Activated T-cell treated with anti-CD3 and anti-CD28 coated beads, Interleukin-2, amount 50 U/mL, for 4 hours (primary cell): ENCODE results near the gene TBK1. TPM values are rescaled to one million over a fixed set of nuclear protein-coding genes. Genes with fewer than 3 reads are reported as not detected.
"Not testable (repeated sequence)": the region's sequence is repeated elsewhere in the genome, so short reads cannot be mapped to it uniquely, and the experiment has no call there.

Experiments
- ATAC-seq, 2 donors: fragments of 200-7000 bp; cut with Tn5 transposase; one replicate each; pipeline ENCODE4 v1.10.0; 2021
- DNase-seq: peaks from one replicate; pipeline ENCODE4 v3.0.0-alpha.2; 2020
- H3K27me3 Mint-ChIP-seq: one replicate; pipeline ENCODE4 v1.8.0; 2021; ENCODE audit warnings: low read depth, mixed read lengths
- H3K36me3 Mint-ChIP-seq: one replicate; pipeline ENCODE4 v1.8.0; 2022; ENCODE audit warnings: mixed read lengths; ENCODE audit not compliant: insufficient read depth
- H3K4me1 Mint-ChIP-seq: one replicate; pipeline ENCODE4 v1.8.0; 2021; ENCODE audit warnings: low read depth, mixed read lengths
- H3K4me3 Mint-ChIP-seq: one replicate; pipeline ENCODE4 v1.8.0; 2021; ENCODE audit warnings: mild to moderate bottlenecking, moderate library complexity, mixed read lengths
- H3K9me3 Mint-ChIP-seq: one replicate; pipeline ENCODE4 v1.8.0; 2021; ENCODE audit warnings: mixed read lengths
- total RNA-seq, 3 donors: library from RNA; stranded (reverse); gene quantifications; one replicate each; pipeline ENCODE4 v1.2.1, GENCODE V29; 2021

TBK1 gene
- total RNA-seq, 3 donors from 2014 or later: 15.1 to 20.5 (median 15.4) TPM

DNA sequence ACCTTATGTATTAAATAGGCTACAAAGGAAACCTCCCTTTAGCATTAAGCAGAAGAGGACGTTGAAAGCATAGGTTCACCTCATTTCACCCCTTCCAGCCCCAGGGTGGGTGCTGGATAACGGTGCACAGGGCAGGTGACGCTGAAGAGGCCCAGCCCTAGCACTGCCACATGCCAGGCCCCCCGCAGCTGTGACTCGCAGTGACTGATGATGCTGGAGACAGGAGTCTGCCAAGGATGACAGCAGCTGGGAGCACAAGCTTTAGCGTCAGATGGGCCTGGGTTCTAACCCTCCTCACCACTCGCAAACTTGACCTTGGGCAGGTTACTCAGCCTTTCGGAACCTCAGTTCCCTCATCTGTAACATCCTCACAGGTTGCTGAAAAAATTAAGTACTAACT lies 76.7 kb downstream of the TBK1 start:
- no peak for DNase-seq
- H3K4me1 Mint-ChIP-seq: no peaks in the 10 kb centered on the region
- no peak overlapping the region for H3K4me3 Mint-ChIP-seq
- no peak for ATAC-seq
- H3K27me3 Mint-ChIP-seq: peaks cover 3% of the 10 kb centered on the region
- no peaks in the 10 kb centered on the region for H3K36me3 Mint-ChIP-seq
- H3K9me3 Mint-ChIP-seq: no peaks in the 10 kb centered on the region

DNA sequence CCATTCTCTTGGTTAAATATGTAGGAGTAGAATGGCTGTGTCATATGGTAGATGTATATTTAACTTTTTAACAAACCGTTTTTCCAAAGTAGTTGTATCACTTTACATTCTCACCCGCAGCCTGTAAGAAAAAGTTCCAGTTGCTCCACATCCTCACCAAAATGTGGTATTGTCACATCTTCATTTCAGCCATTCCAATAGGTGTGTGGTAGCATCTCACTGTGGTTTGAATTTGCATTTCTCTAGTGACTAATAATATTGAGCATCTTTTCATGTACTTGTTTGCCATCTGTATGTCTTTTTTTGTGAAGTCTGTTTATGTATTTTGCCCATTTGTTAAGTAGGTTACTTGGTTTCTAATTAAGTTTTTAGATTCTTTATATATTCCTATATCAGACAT lies 78.6 kb downstream of the TBK1 start:
- Mint-ChIP-seq H3K4me1 (no peaks in the 10 kb centered on the region), H3K4me3 (no peak overlapping the region), H3K27me3 (no peaks in the 10 kb centered on the region), H3K36me3 (no peaks in the 10 kb centered on the region), H3K9me3 (no peaks in the 10 kb centered on the region)
- peak in 1 of 2 donors; percentile 25 for ATAC-seq
- DNase-seq: no peak

DNA sequence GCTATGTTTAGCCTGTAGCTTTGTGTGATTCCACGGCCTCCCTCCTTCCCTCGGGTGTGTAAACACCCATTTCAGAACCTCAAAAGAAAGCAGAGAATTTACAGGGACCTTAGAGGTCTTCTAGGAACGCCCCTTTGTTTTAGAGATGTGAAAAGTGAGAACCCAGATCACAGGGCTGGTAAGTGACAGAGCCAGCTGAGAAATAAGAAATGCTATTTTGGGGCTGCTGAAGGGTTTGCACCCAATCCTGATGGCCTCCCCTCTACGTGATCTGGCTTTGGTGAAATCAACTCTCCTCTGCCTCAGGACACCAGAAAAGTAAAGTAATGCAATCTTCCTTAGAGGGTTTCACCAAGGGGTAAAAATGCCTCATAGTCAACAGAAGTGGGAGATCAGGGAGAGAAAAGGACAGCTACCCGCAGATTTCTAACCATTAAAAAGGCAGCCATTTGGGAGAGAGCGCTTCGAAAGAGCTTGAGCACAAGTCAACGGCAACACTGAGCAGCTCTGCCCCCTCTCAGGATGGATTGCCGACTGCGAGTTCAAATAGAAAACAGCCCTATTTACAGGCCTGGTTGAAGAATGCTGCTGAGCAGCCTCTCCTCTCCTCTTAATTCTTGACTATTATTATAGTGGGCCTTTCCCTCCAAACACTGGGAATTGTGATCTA lies 79.9 kb downstream of the TBK1 start:
- Mint-ChIP-seq H3K9me3 (no peaks in the 10 kb centered on the region), H3K4me3 (no peak overlapping the region), H3K36me3 (no peaks in the 10 kb centered on the region), H3K27me3 (peaks cover 2% of the 10 kb centered on the region), H3K4me1 (no peaks in the 10 kb centered on the region)
- ATAC-seq (no peak), DNase-seq (no peak)

DNA sequence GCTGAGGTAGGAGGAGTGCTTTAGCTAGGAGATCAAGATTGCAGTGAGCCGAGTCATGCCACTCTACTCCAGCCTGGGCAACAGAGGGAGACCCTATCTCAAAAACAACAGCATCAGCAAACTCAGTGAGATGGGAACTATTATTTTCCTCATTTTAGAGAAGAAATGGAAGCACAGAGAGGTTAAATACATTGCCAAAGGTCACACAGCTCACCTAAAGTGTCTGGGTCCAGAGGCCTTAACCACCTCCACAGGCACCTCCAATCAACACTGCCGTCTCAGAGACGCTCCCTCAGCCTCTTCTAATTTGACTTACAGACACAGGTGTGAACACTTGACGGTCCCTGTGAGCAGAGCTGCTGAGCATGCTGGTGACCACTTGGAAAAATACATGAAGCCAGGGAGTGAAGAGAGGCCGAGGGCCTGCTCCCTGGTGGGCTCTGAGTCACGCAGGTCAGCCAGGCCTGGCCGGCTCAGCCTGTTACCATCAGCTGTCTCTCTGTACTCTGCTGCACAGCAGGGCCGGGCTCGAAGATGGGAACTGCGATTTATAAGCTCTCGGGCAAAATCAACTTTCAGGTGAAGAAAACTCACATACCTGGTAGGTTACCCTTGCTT lies 80.9 kb downstream of the TBK1 start:
- no peak for ATAC-seq
- Mint-ChIP-seq H3K36me3 (no peaks in the 10 kb centered on the region), H3K4me3 (no peak overlapping the region), H3K4me1 (no peaks in the 10 kb centered on the region), H3K9me3 (no peaks in the 10 kb centered on the region), H3K27me3 (peaks cover 4% of the 10 kb centered on the region)
- no peak for DNase-seq

GRCh38 chr12:64534672-64535199 lies 82.8 kb downstream of the TBK1 start:
- ATAC-seq (no peak), DNase-seq (no peak)
- no peaks in the 10 kb centered on the region for H3K9me3 Mint-ChIP-seq
- H3K4me3 Mint-ChIP-seq: no peak overlapping the region
- no peaks in the 10 kb centered on the region for H3K4me1 Mint-ChIP-seq
- H3K36me3 Mint-ChIP-seq: no peaks in the 10 kb centered on the region
- peaks cover 4% of the 10 kb centered on the region for H3K27me3 Mint-ChIP-seq

DNA sequence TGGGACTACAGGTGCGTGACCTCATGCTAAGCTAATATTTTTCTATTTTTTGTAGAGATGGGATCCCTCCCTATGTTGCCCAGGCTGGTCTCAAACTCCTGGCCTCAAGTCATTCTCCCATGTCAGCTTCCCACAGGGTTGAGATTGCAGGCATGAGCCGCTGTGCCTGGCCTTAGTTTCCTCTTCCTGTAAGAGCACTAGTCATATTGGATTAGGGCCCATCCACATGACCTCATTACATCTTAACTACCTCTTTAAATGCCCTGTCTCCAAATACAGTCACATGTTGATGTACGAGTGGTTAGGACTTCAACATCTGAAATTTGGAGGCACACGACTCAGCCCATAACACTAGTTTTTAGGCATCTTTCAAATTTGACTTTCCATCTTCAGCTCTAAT lies 86.2 kb downstream of the TBK1 start:
- Mint-ChIP-seq H3K4me1 (no peaks in the 10 kb centered on the region), H3K27me3 (peaks cover 4% of the 10 kb centered on the region), H3K9me3 (no peaks in the 10 kb centered on the region), H3K36me3 (no peaks in the 10 kb centered on the region), H3K4me3 (no peak overlapping the region)
- ATAC-seq (no peak), DNase-seq (no peak)

GRCh38 chr12:64542409-64543047 lies 90.6 kb downstream of the TBK1 start:
- not testable (repeated sequence) for H3K4me1 Mint-ChIP-seq, ATAC-seq, H3K27me3 Mint-ChIP-seq, H3K36me3 Mint-ChIP-seq, H3K9me3 Mint-ChIP-seq, H3K4me3 Mint-ChIP-seq, DNase-seq

DNA sequence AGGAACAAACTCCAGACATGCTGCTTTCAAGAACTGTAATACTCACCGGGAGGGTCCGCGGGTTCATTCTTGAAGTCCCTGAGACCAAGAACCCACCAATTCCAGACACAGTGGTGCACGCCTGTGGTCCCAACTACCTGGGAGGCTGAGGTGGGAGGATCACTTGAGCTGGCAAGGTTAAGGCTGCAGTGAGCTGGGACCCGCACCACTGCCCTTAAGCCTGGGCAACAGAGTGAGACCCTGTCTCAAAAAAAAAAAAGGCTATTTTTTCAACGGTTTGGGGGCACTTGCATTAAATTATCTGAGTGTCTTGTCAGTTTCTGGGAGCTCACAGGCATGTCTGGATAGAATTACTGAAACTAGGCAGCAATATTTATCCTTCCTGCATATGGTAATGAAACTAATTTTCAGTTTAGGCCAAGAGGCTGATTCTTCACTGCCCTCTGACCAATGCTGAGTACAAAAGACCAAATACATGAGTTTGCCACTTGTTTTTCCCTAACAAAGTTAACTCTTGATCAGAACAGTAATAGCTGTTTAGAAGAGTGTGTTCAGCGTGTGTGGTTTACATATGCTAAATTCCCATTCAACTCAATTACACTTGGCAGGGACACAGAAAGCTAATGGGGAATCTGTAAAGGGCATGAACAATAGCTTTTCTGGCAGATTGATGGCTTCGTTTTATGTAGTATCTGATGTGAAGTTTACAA lies 92.6 kb downstream of the TBK1 start:
- Mint-ChIP-seq H3K4me3 (no peak overlapping the region), H3K36me3 (no peaks in the 10 kb centered on the region), H3K4me1 (peaks cover 2% of the 10 kb centered on the region), H3K27me3 (no peaks in the 10 kb centered on the region), H3K9me3 (no peaks in the 10 kb centered on the region)
- no peak for ATAC-seq
- no peak for DNase-seq

- DNase-seq (no peak), ATAC-seq (no peak)
- no peaks in the 10 kb centered on the region for H3K36me3 Mint-ChIP-seq
- H3K4me1 Mint-ChIP-seq: peaks cover 7% of the 10 kb centered on the region
- no peak overlapping the region for H3K4me3 Mint-ChIP-seq
- no peaks in the 10 kb centered on the region for H3K27me3 Mint-ChIP-seq
- H3K9me3 Mint-ChIP-seq: no peaks in the 10 kb centered on the region
These were observed 93.1 kb downstream of the TBK1 start for GRCh38 chr12:64545081-64545382.

DNA sequence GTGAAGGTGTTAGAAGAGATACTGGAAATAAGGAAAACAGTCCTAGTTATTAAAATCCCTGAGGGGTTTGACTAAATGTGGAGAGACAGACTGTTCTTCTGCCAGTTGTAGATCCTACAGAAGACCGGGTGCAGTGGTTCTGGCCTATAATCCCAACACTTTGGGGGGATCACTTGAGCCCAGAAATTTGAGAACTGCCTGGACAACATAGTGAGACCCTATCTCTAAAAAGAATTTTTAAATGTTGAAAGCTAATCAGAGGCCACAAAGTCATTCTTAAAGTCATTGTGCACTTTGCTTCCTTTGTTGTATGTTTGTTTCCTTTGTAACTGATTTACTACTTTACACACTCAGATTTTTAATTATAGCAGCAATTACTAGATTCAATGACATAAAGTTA lies 97.2 kb downstream of the TBK1 start:
- Mint-ChIP-seq H3K4me1 (peaks cover 7% of the 10 kb centered on the region), H3K36me3 (no peaks in the 10 kb centered on the region), H3K27me3 (no peaks in the 10 kb centered on the region), H3K4me3 (no peak overlapping the region), H3K9me3 (no peaks in the 10 kb centered on the region)
- ATAC-seq: no peak
- no peak for DNase-seq

DNA sequence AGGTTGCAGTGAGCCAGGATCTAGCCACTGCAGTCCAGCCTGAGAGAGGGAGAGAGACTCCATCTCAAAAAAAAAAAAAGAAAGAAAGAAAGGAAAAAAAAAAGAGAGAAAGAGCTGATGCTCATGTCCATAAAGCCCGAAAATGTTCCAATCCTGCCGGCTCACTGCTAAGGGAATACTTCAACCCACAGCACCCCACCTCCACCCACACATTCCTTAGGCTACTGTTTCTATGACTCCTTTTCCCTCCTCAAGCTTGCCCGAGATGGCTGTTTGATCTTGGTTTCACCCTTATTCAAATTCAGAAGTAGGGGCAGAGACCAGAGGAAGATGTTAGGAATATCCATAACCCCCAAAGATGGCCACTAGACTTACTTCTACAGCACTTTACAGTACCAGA lies 98.8 kb downstream of the TBK1 start:
- DNase-seq: no peak
- ATAC-seq: no peak
- Mint-ChIP-seq H3K4me1 (peaks cover 7% of the 10 kb centered on the region), H3K4me3 (no peak overlapping the region), H3K36me3 (no peaks in the 10 kb centered on the region), H3K27me3 (no peaks in the 10 kb centered on the region), H3K9me3 (no peaks in the 10 kb centered on the region)

- Mint-ChIP-seq H3K27me3 (no peaks in the 10 kb centered on the region), H3K4me1 (peaks cover 7% of the 10 kb centered on the region), H3K9me3 (no peaks in the 10 kb centered on the region), H3K36me3 (no peaks in the 10 kb centered on the region), H3K4me3 (no peak overlapping the region)
- ATAC-seq: no peak
- DNase-seq: no peak
These were observed 99.8 kb downstream of the TBK1 start for GRCh38 chr12:64551676-64552075.
